HCT116 (cell line): ENCODE measurements around the gene QRICH2. TPM values are rescaled to one million over a fixed set of nuclear protein-coding genes. Genes with fewer than 3 reads are reported as not detected.

ENCODE experiments used
- ATAC-seq: fragments of 200-7000 bp; cut with Tn5 transposase; 2 replicates; pipeline ENCODE4 v1.9.1; 2020; ENCODE audit warnings: mild to moderate bottlenecking, moderate library complexity
- BruUV-seq: library from RNA; stranded (reverse); fragments of 400-500 nt; replicated peaks from 2 replicates; lab custom pipeline; 2021; lab: Mats Ljungman, UMichigan
- CTCF ChIA-PET: fragments of 300-600 bp; sonication (Branson Sonifier 250); formaldehyde crosslinking; loops from one replicate; lab custom pipeline; 2021; ENCODE audit warnings: antibody characterized with exemption; lab: Charles Lee
- POLR2A ChIA-PET: fragments of 300-600, 350-600 bp; sonication (Branson Sonifier 250); formaldehyde crosslinking; loops from one replicate; lab custom pipeline; 2021; ENCODE audit warnings: antibody characterized with exemption; lab: Charles Lee
- RAD21 ChIA-PET, 2 experiments: fragments of 300-600 bp; sonication (Branson Sonifier 250); formaldehyde crosslinking; loops; one replicate each; lab custom pipeline; 2023; ENCODE audit warnings: low total read pairs in 2 of 2; ENCODE audit not compliant: uncharacterized antibody in 2 of 2, unreplicated experiment in 2 of 2, low non-redundant PET in 1 of 2; lab: Charles Lee
- DNase-seq: peaks from one replicate; pipeline ENCODE4 v3.0.0-alpha.2; 2010; ENCODE audit warnings: low read depth, low spot score
- H2AFZ ChIP-seq: fragments of 200-600 bp; shearing (Covaris generic), sonication (generic); 2 replicates; pipeline ENCODE4 v1.6.1; 2017; ENCODE audit warnings: low read depth, mixed run types, mixed read lengths, antibody characterized with exemption, low read length; ENCODE audit not compliant: poor library complexity, severe bottlenecking
- H3K27ac ChIP-seq: 2 replicates; pipeline ENCODE4 v1.5.1; 2012; ENCODE audit warnings: low read depth, low read length
- H3K27me3 ChIP-seq: fragments of 200-600 bp; sonication (generic); 2 replicates; pipeline ENCODE4 v1.6.1; 2016; ENCODE audit warnings: mixed run types, low read length, mixed read lengths; ENCODE audit not compliant: insufficient read depth
- H3K36me3 ChIP-seq, 2 experiments: fragments of 200-500 bp in 1 of 2; fragments of 200-600 bp in 1 of 2; sonication (Bioruptor generic) in 1 of 2; sonication (generic) in 1 of 2; 2 replicates each; pipeline versions ENCODE4 v1.5.1 to v1.6.1; 2014 to 2016; ENCODE audit warnings: low read length in 2 of 2, inconsistent platforms in 1 of 2, mixed read lengths in 1 of 2, mixed run types in 1 of 2; ENCODE audit not compliant: insufficient read depth in 2 of 2, control insufficient read depth in 1 of 2
- H3K4me1 ChIP-seq, 2 experiments: fragments of 200-600 bp in 1 of 2; sonication (generic) in 1 of 2; 2 replicates each; pipeline versions ENCODE4 v1.5.1 to v1.6.1; 2012 to 2017; ENCODE audit warnings: low read length in 2 of 2, inconsistent platforms in 1 of 2, mild to moderate bottlenecking in 1 of 2, mixed read lengths in 1 of 2, mixed run types in 1 of 2, moderate library complexity in 1 of 2; ENCODE audit not compliant: insufficient read depth in 2 of 2, control insufficient read depth in 1 of 2
- H3K4me2 ChIP-seq: fragments of 200-600 bp; sonication (generic); 2 replicates; pipeline ENCODE4 v1.6.1; 2017; ENCODE audit warnings: mixed run types, low read length, mixed read lengths
- H3K4me3 ChIP-seq, 2 experiments: fragments of 200-600 bp in 1 of 2; sonication (generic) in 1 of 2; replicated peaks in 1 of 2; 2 replicates each; pipeline ENCODE4 v1.5.1; 2011 to 2016; ENCODE audit warnings: low read length in 2 of 2, control low read depth in 1 of 2, low read depth in 1 of 2, mild to moderate bottlenecking in 1 of 2, mixed read lengths in 1 of 2, mixed run types in 1 of 2
- H3K79me2 ChIP-seq: fragments of 200-600 bp; sonication (generic); 2 replicates; pipeline ENCODE4 v1.6.1; 2017; ENCODE audit warnings: mild to moderate bottlenecking, mixed run types, low read length, moderate library complexity, mixed read lengths; ENCODE audit not compliant: insufficient read depth
- H3K9ac ChIP-seq: fragments of 200-600 bp; sonication (generic); 2 replicates; pipeline ENCODE4 v1.6.1; 2016; ENCODE audit warnings: low read length, mixed read lengths
- H3K9me2 ChIP-seq: fragments of 200-600 bp; sonication (generic), shearing (Covaris generic); 2 replicates; pipeline ENCODE4 v1.6.1; 2017; ENCODE audit warnings: mixed run types, mild to moderate bottlenecking, moderate library complexity; ENCODE audit not compliant: insufficient read depth
- H3K9me3 ChIP-seq, 2 experiments: fragments of 200-500 bp in 1 of 2; fragments of 200-600 bp in 1 of 2; sonication (Bioruptor generic) in 1 of 2; sonication (generic) in 1 of 2; 2 replicates each; pipeline ENCODE4 v1.6.1; 2014 to 2017; ENCODE audit warnings: low read length in 2 of 2, mixed read lengths in 2 of 2, inconsistent platforms in 1 of 2, low read depth in 1 of 2, mild to moderate bottlenecking in 1 of 2, mixed run types in 1 of 2, moderate library complexity in 1 of 2; ENCODE audit not compliant: control insufficient read depth in 1 of 2, insufficient read depth in 1 of 2
- H4K20me1 ChIP-seq: fragments of 200-600 bp; sonication (generic), shearing (Covaris generic); 2 replicates; pipeline ENCODE4 v1.6.1; 2017; ENCODE audit warnings: mixed run types, mild to moderate bottlenecking, moderate library complexity; ENCODE audit not compliant: insufficient read depth
- CBX3 ChIP-seq: IDR thresholded peaks from 2 replicates; pipeline ENCODE4 v1.6.1; 2012; ENCODE audit warnings: low read depth
- CEBPB ChIP-seq: IDR thresholded peaks from 2 replicates; pipeline ENCODE4 v1.6.1; 2012; ENCODE audit warnings: low read depth
- EGR1 ChIP-seq: IDR thresholded peaks from 2 replicates; pipeline ENCODE4 v1.6.1; 2012; ENCODE audit warnings: low read depth
- ELF1 ChIP-seq: IDR thresholded peaks from 2 replicates; pipeline ENCODE4 v1.6.1; 2012; ENCODE audit warnings: low read depth, borderline replicate concordance
- EZH2 ChIP-seq: fragments of 200-600 bp; sonication (generic); IDR thresholded peaks from 2 replicates; pipeline ENCODE4 v1.6.1; 2017; ENCODE audit warnings: antibody characterized with exemption, mixed run types
- EZH2phosphoT487 ChIP-seq: fragments of 200-600 bp; IDR thresholded peaks from 2 replicates; pipeline ENCODE4 v1.6.1; 2018; ENCODE audit warnings: antibody characterized with exemption, borderline replicate concordance
- FOSL1 ChIP-seq: IDR thresholded peaks from 2 replicates; pipeline ENCODE4 v1.6.1; 2012; ENCODE audit warnings: low read depth
- JUND ChIP-seq: IDR thresholded peaks from 2 replicates; pipeline ENCODE4 v1.6.1; 2012
- POLR2A ChIP-seq: IDR thresholded peaks from 2 replicates; pipeline ENCODE4 v1.7.0; 2011; ENCODE audit warnings: borderline replicate concordance; ENCODE audit not compliant: insufficient read depth, insufficient read length; ENCODE audit errors: extremely low read depth
- POLR2AphosphoS5 ChIP-seq: IDR thresholded peaks from 2 replicates; pipeline ENCODE4 v1.6.1; 2011; ENCODE audit warnings: mild to moderate bottlenecking, low read depth, low read length, moderate library complexity
- RAD21 ChIP-seq: IDR thresholded peaks from 2 replicates; pipeline ENCODE4 v1.6.1; 2012; ENCODE audit warnings: low read depth, mild to moderate bottlenecking
- SIN3A ChIP-seq: IDR thresholded peaks from 2 replicates; pipeline ENCODE4 v1.6.1; 2012; ENCODE audit warnings: low read depth
- SP1 ChIP-seq: IDR thresholded peaks from 2 replicates; pipeline ENCODE4 v1.6.1; 2012; ENCODE audit warnings: low read depth
- SRF ChIP-seq: IDR thresholded peaks from 2 replicates; pipeline ENCODE4 v1.6.1; 2012; ENCODE audit warnings: low read depth
- YY1 ChIP-seq: IDR thresholded peaks from 2 replicates; pipeline ENCODE4 v1.6.1; 2011; ENCODE audit warnings: low read length, low read depth, moderate library complexity, mild to moderate bottlenecking; ENCODE audit not compliant: insufficient replicate concordance; ENCODE audit errors: extremely low read depth
- ZFX ChIP-seq: fragments of 450-650 bp; IDR thresholded peaks from 2 replicates; pipeline ENCODE4 v1.6.1; 2017
- intact Hi-C: fragments of 100-400 bp; cut with micrococcal nuclease; formaldehyde crosslinking; loops from 2 replicates; pipeline ENCODE4 v1.10.0; 2022
- total RNA-seq: library from RNA; stranded (reverse); gene quantifications from one replicate; pipeline ENCODE4 v1.2.1, GENCODE V29; 2021; ENCODE audit not compliant: unreplicated experiment
- TF ChIP-seq, protein P1 (sequence below), 3 experiments: fragments of 200-600 bp in 1 of 3; sonication (generic) in 1 of 3; IDR thresholded peaks in 2 of 3; conservative IDR thresholded peaks in 1 of 3; 2 replicates each; pipeline ENCODE4 v1.5.1; 2012 to 2017; ENCODE audit warnings: low read depth in 2 of 3, low read length in 2 of 3, antibody characterized with exemption in 1 of 3, borderline replicate concordance in 1 of 3, control low read depth in 1 of 3, mild to moderate bottlenecking in 1 of 3, mixed read lengths in 1 of 3, mixed run types in 1 of 3, moderate library complexity in 1 of 3; ENCODE audit not compliant: insufficient read depth in 1 of 3
- TF ChIP-seq, protein P2 (sequence below): IDR thresholded peaks from 2 replicates; pipeline ENCODE4 v1.6.1; 2012
- TF ChIP-seq, protein P3 (sequence below): IDR thresholded peaks from 2 replicates; pipeline ENCODE4 v1.6.1; 2012; ENCODE audit warnings: low read depth
- TF ChIP-seq, protein P4 (sequence below): IDR thresholded peaks from 2 replicates; pipeline ENCODE4 v1.6.1; 2011; ENCODE audit warnings: mild to moderate bottlenecking, low read length, moderate library complexity; ENCODE audit not compliant: insufficient replicate concordance; ENCODE audit errors: extremely low read depth

QRICH2 gene
- total RNA-seq, 1 experiment from 2014 or later: 4.9 TPM

DNA sequence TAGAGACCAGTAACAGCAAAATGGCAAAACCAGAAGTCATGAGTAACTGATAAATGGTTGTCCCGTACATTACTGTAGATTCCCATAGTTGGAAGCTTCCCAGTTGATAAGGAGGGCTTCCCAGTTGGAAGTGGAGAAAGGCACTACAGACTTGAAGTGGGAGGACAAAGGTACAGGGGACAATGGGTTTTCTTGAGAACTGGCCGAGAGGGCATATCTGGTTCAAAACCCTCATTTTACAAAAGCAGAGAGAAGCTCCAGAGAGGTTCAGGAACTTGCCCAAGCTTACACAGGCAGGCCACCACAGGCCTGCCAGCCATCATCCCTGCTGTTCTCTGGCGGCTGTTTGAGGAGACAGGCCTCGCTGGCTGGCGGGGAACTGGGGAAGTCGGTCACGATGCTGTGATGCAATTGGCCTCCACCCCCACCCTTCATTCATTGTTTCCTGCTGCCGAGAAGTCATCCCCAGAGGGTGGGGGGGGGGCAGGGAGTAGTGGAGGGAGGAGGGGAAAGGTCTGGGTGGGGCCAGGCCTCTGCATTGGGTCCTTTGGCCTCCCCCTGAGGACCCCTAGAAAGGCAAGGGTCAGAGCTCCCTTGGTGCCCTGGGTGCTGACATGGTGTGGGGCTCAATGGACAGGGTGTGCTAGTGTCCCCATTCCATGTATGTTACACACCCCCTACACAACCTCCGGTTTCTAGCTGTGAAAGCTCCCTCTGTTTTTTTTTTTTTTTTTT, 39.9 kb downstream of the QRICH2 start:
- no peak for DNase-seq

More for the DNA sequence above, 39.9 kb downstream of the QRICH2 start:
- Histone ChIP-seq H3K4me1 (peaks cover 17 to 30% of the 10 kb centered on the region in 2 experiments), H3K27me3 (no peaks in the 10 kb centered on the region), H3K9me2 (no peaks in the 10 kb centered on the region), H2AFZ (no peak overlapping the region), H3K9me3 (no peaks in the 10 kb centered on the region), H3K9ac (no peak overlapping the region), H3K36me3 (peaks cover 3 to 21% of the 10 kb centered on the region in 2 experiments; a peak in 2 of 4 replicates), H3K79me2 (peaks cover 24% of the 10 kb centered on the region), H3K4me3 (no peak overlapping the region), H4K20me1 (no peaks in the 10 kb centered on the region), H3K4me2 (no peak overlapping the region), H3K27ac (no peak overlapping the region)
- ChIA-PET POLR2A (interaction anchor here (0.7 to 1.4 kb wide), 5 partner anchors 14 to 388 kb away, joined by 3 to 4 read pairs (median 3); no protein-coding TSS in a partner anchor), CTCF (no interaction called here), RAD21 (no interaction called here)
- no TSS peak for BruUV-seq
- no peak for ATAC-seq
- intact Hi-C loops: no loop called here
- TF ChIP-seq JUND (no peak), ELF1 (no peak), SIN3A (no peak), SRF (no peak), SP1 (no peak), POLR2A (no peak), EZH2 (no peak), ZFX (no peak), CBX3 (no peak), FOSL1 (no peak), EGR1 (no peak), CEBPB (no peak), RAD21 (no peak), POLR2AphosphoS5 (no peak), EZH2phosphoT487 (no peak), YY1 (no peak)
- TF ChIP-seq, protein P1, sequence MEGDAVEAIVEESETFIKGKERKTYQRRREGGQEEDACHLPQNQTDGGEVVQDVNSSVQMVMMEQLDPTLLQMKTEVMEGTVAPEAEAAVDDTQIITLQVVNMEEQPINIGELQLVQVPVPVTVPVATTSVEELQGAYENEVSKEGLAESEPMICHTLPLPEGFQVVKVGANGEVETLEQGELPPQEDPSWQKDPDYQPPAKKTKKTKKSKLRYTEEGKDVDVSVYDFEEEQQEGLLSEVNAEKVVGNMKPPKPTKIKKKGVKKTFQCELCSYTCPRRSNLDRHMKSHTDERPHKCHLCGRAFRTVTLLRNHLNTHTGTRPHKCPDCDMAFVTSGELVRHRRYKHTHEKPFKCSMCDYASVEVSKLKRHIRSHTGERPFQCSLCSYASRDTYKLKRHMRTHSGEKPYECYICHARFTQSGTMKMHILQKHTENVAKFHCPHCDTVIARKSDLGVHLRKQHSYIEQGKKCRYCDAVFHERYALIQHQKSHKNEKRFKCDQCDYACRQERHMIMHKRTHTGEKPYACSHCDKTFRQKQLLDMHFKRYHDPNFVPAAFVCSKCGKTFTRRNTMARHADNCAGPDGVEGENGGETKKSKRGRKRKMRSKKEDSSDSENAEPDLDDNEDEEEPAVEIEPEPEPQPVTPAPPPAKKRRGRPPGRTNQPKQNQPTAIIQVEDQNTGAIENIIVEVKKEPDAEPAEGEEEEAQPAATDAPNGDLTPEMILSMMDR (IDR thresholded peaks at IDR 0.05 in 2 of 3, conservative IDR thresholded peaks at IDR 0.05 in 1 of 3; ENCODE audit: borderline replicate concordance in 1 of 3, insufficient read depth in 1 of 3, low read depth in 2 of 3, low read length in 2 of 3): no peak
- TF ChIP-seq, protein P2, sequence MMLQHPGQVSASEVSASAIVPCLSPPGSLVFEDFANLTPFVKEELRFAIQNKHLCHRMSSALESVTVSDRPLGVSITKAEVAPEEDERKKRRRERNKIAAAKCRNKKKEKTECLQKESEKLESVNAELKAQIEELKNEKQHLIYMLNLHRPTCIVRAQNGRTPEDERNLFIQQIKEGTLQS: no peak
- TF ChIP-seq, protein P3, sequence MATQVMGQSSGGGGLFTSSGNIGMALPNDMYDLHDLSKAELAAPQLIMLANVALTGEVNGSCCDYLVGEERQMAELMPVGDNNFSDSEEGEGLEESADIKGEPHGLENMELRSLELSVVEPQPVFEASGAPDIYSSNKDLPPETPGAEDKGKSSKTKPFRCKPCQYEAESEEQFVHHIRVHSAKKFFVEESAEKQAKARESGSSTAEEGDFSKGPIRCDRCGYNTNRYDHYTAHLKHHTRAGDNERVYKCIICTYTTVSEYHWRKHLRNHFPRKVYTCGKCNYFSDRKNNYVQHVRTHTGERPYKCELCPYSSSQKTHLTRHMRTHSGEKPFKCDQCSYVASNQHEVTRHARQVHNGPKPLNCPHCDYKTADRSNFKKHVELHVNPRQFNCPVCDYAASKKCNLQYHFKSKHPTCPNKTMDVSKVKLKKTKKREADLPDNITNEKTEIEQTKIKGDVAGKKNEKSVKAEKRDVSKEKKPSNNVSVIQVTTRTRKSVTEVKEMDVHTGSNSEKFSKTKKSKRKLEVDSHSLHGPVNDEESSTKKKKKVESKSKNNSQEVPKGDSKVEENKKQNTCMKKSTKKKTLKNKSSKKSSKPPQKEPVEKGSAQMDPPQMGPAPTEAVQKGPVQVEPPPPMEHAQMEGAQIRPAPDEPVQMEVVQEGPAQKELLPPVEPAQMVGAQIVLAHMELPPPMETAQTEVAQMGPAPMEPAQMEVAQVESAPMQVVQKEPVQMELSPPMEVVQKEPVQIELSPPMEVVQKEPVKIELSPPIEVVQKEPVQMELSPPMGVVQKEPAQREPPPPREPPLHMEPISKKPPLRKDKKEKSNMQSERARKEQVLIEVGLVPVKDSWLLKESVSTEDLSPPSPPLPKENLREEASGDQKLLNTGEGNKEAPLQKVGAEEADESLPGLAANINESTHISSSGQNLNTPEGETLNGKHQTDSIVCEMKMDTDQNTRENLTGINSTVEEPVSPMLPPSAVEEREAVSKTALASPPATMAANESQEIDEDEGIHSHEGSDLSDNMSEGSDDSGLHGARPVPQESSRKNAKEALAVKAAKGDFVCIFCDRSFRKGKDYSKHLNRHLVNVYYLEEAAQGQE: no peak
- TF ChIP-seq, protein P4, sequence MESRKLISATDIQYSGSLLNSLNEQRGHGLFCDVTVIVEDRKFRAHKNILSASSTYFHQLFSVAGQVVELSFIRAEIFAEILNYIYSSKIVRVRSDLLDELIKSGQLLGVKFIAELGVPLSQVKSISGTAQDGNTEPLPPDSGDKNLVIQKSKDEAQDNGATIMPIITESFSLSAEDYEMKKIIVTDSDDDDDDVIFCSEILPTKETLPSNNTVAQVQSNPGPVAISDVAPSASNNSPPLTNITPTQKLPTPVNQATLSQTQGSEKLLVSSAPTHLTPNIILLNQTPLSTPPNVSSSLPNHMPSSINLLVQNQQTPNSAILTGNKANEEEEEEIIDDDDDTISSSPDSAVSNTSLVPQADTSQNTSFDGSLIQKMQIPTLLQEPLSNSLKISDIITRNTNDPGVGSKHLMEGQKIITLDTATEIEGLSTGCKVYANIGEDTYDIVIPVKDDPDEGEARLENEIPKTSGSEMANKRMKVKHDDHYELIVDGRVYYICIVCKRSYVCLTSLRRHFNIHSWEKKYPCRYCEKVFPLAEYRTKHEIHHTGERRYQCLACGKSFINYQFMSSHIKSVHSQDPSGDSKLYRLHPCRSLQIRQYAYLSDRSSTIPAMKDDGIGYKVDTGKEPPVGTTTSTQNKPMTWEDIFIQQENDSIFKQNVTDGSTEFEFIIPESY: no peak
